Eye (tissue), 1 donor: ENCODE results near the gene MFAP3L.

Experiments used
- DNase-seq: peaks from one replicate; pipeline ENCODE4 v3.0.0-alpha.2; 2015

Gene MFAP3L

GRCh38 chr4:170017252-170017651, 8.9 kb downstream of the MFAP3L start:
- DNase-seq = no peak

- no peak for DNase-seq
Observed at GRCh38 chr4:170015285-170015684, 10.9 kb downstream of the MFAP3L start.

- no peak for DNase-seq
Observed at GRCh38 chr4:170014359-170015011, 11.7 kb downstream of the MFAP3L start.

- no peak for DNase-seq
Observed at GRCh38 chr4:170012629-170012958, 13.6 kb downstream of the MFAP3L start.

- no peak for DNase-seq
Observed at GRCh38 chr4:170011921-170012628, 14.1 kb downstream of the MFAP3L start.

- no peak for DNase-seq
Observed at GRCh38 chr4:170009291-170009690, 16.9 kb downstream of the MFAP3L start.

- DNase-seq = no peak
Observed at GRCh38 chr4:170008801-170009200, 17.4 kb downstream of the MFAP3L start.

GRCh38 chr4:170008371-170008770, 17.8 kb downstream of the MFAP3L start:
- DNase-seq = no peak

GRCh38 chr4:170007113-170007512, 19.1 kb downstream of the MFAP3L start:
- no peak for DNase-seq

- DNase-seq = no peak
Observed at GRCh38 chr4:170005472-170005871, 20.7 kb downstream of the MFAP3L start.

- DNase-seq = no peak
Observed at GRCh38 chr4:170004651-170005295, 21.4 kb downstream of the MFAP3L start.

GRCh38 chr4:170003071-170004070, 22.8 kb downstream of the MFAP3L start:
- no peak for DNase-seq

GRCh38 chr4:170001745-170002267, 24.4 kb downstream of the MFAP3L start:
- DNase-seq = peak; percentile 58

- no peak for DNase-seq
Observed at GRCh38 chr4:170001011-170001744, 25.0 kb downstream of the MFAP3L start.

- DNase-seq = no peak
Observed at GRCh38 chr4:169999923-170000322, 26.3 kb downstream of the MFAP3L start.

GRCh38 chr4:169998981-169999380, 27.2 kb downstream of the MFAP3L start:
- peak; percentile 70 for DNase-seq

GRCh38 chr4:169996379-169997240, 29.6 kb downstream of the MFAP3L start:
- peak; percentile 60 for DNase-seq

- DNase-seq = no peak
Observed at GRCh38 chr4:169993531-169993930, 32.7 kb downstream of the MFAP3L start.

GRCh38 chr4:169988252-169988651, 37.9 kb downstream of the MFAP3L start:
- DNase-seq = no peak

- no peak for DNase-seq
Observed at GRCh38 chr4:169987327-169988228, 38.6 kb downstream of the MFAP3L start.
